ENCODE results near the gene CAPNS2. TPM values are rescaled to one million over a fixed set of nuclear protein-coding genes. Genes with fewer than 3 reads are reported as not detected.

Gene CAPNS2
- 0.55 TPM for total RNA-seq

DNA sequence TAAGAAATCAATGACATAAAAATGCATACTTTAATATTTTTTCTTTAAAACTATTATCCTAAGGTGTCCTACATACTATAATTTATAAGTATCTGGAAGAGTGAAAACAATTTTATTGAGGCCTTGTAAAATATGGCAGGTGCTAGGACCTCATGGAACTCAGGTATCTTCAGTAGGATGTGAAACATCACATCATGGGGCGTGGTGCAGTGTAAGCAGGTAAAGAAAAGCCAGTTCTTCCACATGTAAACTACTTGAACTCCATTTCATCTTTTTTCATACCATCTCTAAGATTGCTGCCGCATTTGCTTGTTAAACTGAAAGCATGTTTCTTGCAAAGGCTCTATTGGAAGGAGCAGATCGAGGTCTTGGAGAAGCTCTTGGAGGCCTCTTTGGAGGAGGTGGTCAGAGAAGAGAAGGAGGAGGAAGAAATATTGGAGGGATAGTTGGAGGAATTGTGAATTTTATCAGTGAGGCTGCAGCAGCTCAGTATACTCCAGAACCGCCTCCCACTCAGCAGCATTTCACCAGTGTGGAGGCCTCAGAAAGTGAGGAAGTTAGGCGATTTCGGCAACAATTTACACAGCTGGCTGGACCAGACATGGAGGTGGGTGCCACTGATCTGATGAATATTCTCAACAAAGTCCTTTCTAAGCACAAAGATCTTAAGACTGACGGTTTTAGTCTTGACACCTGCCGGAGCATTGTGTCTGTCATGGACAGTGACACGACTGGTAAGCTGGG is at the start of gene CAPNS2:
CAPNS2 (plus strand) TSS at position 253 of the 744 bp plus-strand sequence; CDS start at position 326, 73 bp downstream.
- no peak for DNase-seq (ENCODE audit: low spot score)

DNA sequence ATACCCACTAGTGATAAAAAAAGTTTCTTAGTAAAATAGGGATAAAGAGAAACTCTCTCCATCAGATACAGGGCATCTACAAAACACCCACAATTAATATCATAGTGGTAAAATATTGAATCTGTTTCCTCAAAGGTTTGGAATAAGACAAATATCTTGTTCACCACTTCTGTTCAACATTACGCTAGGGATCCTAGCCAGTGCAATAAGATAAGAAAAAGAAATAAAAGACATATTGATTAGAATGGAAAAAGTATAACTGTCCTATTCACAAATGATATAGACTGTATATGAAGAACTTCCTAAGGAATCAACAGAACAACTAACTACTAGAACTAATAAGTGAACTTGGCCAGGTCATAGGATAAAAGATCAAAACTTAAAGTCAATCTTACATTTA is 44.7 kb upstream of the CAPNS2 start:
- DNase-seq (ENCODE audit: low spot score): no peak

DNA sequence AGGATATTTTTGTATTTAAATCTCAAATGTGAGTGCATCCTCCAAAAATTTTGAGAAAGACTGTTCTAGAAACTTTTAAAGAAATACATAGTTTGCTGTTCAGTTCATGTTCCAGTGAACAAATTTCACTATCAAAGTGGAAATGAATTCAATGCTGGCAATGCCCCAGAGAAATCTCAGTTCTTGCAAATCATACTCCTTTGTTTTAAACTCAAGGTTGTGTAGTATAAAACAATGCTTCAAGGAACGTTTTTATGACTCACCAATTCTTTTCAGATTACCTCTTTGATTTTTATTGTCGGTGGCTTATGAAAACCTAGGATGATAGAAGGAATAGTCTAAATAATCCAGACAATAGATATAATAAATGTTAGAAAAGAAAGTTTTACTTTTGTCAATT is 40.0 kb upstream of the CAPNS2 start:
- DNase-seq (ENCODE audit: low spot score): no peak

DNA sequence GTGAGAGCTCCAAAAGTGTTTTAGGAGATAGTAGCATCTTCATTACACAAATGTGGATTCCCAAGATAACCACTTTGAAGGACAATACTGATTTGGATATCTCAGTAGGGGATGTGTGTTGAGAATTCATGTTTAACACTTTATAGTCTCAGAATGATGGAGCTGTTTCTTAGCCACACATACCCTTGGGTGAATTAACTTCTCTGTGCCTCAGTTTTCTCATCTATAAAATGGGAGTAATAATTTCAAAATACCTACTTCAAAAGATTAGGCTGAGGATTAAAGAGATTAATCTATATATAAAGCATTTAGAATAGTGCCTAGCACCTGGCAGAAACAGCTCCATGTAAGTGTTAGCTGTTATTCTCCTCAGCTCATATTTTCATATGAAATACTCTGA is 38.6 kb upstream of the CAPNS2 start:
- DNase-seq (ENCODE audit: low spot score): no peak

DNA sequence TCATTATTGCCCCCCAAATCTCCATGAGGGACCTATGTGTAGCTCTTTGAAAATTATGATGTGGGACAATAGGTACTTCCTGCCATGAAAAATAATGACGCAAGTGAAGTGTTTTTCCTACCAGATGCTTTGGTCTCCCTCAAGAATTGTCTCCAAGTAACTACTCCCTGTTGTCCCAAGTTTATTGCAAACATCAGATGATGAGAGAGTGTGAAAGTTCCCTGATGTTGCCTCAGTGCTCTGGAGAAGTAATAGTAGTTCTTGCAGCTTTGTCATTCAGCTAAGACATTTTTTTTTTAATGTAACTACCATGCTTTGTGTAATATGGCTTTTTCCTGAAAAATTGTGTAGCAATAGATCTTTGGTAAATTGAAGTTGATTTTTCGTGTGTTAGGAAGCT is 37.5 kb upstream of the CAPNS2 start:
- DNase-seq (ENCODE audit: low spot score): no peak

DNA sequence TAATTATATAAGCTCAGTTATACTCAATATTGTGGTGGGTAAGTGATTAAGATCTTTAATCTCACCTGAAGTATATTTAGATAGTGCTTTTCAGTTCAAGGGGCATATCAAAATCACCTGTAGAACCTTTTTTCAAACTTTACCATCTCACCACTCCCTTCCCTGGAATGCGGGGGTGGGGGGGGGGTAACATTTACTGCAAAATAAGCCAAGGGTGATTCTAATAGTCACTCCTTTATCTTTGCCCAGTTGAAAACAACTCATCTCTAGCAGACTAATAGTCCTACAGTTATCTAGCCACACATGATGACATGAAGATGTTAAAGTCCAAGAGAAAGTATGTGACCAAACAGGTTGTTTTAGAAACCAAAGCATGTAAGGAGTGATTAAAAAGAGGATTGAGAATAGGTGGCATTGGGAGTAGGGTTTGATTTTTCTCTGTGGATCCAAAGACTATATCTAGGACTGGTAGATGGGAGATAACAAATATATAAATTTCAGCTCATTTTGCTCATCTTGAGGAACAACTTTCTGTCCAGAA is 36.1 kb upstream of the CAPNS2 start:
- no peak for DNase-seq (ENCODE audit: low spot score)

DNA sequence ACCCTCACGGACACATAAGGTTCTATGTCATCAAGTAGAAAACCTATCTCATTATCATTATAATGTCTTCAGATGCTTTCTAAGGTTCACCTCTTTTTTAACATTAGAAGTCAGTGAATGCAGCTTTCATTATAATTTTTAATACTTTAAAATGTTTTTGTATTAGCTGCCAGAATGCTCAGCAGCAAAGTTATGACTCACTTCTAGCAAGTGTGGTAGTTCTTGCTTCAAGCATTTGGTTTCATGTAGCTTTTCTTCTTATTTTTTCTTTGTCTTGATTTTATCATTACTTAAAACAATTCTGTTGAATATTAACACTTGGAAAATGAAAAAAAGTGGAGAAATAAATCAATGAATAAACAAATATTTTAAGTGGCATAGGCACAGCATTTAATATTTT is 34.3 kb upstream of the CAPNS2 start:
- DNase-seq (ENCODE audit: low spot score): no peak

DNA sequence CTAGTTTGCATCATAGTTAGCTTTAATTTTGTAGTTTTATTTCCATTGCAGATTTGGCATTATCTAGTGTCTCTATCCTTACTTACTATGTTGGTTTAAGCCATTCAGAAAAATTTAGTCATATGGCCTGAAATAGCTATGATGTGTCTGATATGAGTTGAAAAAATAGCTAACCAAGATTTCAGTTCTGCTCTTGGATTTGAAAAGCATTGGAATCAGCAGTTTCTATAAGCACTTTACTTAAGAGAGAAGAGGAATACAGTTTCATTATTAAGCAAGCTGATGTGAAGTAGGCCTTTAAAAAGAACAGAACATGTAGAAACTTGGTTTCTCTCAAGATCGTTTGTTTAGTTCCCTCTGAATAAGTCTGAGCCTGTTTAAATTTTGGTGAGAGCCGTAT is 31.7 kb upstream of the CAPNS2 start:
- no peak for DNase-seq (ENCODE audit: low spot score)

DNA sequence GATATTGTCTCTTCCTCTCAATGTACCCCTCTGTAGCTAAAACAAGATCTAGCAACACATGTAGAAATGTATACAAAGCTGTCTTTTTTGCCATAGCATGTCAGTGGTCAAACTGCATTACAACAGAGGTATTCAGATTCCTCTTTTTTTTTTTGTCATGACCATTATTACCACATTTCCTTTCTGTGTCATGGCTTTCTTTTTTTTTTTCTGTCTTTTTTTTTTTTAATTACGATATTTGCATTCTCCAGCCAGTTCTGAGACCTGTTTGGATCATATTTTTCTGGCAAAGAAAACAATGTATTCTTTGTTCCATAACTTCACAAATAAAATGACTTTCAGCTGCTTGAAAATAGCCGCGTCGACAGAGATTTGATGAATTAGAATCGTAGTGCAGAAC is 27.4 kb upstream of the CAPNS2 start:
- DNase-seq (ENCODE audit: low spot score): no peak

DNA sequence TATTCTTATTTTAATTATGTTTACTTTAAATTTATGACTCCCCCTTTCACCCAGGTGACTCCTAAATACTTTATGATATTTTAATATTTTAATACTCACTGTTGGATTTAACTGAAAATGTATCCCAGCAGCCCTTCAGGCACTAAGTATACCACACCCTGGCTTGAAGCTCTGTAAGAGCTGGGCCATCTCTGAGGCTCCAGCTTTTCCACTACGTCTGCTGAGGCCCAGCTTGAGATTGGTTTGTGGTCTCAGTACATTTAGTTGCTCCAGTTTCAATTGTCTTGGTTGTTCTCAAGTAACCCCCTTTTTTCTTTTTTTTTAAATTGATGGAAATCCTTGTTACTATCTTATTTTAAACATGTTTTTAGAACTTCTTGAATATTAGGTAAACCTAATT is 27.0 kb upstream of the CAPNS2 start:
- DNase-seq (ENCODE audit: low spot score): no peak

DNA sequence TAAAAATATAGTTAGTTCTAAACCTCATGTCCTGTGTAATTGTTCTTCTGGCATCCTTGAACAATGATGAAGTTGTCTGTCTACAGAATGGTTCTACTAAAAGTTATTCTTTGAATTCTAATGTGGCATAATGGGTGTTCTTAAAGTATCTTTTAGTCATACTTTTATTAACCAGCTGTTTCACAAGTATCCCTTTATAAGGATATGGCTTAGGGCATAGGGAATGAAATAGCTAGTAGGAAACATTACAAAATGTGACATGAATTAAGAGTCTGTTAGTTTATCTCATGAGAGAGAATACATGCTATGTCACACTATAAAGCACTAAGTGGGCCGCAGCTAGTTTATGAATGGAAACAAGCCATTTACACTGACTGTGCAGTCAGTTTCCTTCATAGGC is 26.3 kb upstream of the CAPNS2 start:
- no peak for DNase-seq (ENCODE audit: low spot score)

DNA sequence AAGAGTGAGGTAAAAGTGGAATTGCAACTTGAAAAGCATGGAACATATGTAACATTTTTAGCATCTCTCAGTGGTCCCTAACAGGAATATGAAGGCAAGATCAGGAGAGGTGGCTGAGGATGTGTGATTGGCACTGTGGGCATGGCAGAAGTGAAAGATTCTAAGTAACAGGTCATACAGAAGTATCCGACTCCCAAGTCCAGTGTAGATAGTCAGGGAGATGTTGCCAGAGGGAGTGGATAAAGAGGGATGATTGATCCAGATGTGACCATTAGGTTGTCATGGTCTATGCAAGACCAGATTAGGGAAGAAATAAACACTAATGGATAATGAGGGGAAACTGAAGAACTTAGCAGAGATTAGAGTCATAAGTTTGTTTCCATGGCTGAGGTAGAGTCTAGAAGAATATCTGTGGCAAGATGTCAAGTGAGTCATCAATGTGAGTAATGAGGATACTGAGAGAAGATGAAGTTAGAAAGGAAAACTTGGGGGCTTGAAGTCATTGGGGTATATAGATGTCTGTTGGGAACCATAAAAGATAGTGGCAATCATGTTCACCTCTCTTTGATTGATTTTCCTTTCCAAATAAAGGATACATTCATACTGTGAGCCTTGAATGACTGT is 23.9 kb upstream of the CAPNS2 start:
- DNase-seq (ENCODE audit: low spot score): no peak

DNA sequence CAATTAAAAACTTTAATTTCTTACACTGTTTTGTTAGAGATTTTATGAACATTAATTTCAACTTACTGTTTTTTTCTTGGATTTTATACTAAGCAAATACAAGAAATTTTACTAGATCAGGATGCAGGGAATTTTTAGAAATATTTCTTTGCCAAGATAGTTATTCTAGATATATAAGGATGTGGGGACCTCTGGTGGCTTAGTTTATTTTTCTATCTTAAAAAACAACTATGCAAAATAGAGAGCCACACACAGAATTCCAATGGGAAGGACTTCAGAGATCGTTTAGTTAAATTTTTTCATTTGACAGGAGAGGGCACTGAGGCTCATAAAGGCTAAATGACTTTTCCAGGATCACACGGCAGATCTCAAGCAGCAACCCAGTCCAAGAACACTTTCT is 23.0 kb upstream of the CAPNS2 start:
- no peak for DNase-seq (ENCODE audit: low spot score)

DNA sequence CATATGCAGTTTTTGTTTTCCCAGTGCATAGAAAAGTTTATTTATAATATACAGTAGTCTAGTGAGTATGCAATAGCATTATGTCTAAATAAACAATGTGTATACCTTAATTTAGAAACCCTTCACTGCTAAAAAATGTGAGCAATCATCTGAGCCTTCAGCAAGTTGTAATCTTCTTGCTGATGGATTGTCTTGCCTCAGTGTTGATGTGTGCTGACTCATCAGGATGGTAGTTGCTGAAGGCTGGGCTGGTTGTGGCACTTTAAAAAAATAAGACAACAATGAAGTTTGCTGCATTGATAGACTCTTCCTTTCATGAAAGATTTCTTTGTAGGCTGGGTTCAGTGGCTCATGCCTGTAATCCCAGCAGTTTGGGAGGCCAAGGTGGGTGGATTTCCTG is 13.9 kb upstream of the CAPNS2 start:
- DNase-seq (ENCODE audit: low spot score): no peak

DNA sequence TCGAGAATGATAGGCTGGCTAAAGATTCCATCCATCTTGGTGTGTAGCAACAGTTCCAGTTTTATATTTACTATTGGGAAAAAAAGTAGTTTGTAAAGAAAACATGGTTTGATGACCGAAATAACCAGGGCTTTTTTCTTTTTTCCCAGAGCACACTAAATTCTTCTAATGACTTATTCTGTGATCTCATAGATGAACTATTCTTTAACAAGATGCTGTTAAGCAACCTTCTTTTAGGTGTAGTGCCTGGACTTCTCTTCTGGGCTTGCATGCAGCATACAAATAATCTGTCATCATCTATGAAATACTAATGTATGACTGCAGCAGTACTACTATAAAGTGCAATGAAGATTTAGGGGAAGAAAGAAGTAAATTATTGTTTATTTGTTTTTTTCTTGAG is 11.0 kb upstream of the CAPNS2 start:
- no peak for DNase-seq (ENCODE audit: low spot score)

DNA sequence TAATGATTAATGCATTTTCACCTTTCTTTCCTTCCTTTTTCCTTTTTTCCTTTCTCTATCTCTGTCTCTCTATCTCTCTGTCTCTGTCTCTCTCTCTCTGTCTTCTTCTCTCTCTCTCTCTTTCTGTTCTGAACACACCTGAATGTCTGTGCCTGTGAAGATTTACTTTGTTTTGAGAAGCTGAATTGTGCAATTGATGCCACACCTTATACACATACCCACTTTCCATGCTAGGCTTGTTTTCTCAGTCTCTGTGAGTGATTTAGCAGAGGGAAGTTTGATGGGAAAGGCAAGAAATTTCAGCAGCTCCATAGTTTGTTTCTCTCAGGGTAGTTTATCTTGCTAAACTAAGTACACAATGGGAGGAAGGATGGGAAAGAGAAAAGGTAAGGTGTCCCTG is 9.3 kb upstream of the CAPNS2 start:
- no peak for DNase-seq (ENCODE audit: low spot score)

DNA sequence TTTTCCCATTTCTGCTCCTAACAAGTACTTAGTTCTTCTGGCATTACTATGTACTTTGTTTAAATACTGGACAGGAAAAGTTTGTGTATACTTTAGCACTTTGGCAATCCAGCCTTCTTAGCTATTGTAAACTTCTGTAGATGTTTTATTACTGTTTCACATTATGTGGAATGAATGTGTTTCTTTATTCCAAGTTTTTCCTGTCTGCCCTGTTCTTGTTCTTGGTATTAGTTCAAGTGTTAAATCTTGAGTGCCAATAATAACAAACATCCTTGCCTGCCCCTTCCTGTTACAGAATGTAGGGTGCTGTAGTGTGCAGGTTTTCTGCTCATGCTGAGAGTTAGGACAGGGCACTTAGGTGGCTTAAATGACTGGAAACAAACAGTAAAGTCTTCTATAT is 7.3 kb upstream of the CAPNS2 start:
- DNase-seq (ENCODE audit: low spot score): no peak

DNA sequence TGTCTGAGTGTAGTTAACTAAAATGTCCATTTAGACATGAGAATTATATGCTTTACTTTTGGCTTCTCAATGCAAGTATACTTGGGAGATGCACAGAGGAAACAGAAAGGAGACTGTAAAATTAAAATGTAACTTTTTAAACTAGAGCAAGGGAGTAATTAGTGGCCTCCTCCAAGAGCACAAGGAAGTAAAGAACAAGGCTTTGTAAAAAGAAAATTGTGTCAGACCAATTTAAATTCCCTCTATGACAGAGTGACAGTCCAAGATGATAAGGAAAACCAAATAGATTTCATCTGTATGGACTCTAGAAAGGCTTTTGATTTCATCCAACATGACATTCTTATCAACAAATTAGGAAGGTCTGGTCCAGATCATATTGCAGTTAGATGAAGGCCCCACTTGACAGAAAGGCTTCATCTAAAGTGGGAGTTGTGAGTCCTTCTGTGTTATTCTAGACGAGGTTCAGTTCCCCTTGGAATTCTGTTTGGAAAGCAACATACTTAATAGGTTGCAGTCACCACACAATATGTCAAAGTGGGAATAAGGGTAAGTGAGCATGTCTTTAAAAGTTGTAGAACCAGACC is 6.5 kb upstream of the CAPNS2 start:
- no peak for DNase-seq (ENCODE audit: low spot score)

DNA sequence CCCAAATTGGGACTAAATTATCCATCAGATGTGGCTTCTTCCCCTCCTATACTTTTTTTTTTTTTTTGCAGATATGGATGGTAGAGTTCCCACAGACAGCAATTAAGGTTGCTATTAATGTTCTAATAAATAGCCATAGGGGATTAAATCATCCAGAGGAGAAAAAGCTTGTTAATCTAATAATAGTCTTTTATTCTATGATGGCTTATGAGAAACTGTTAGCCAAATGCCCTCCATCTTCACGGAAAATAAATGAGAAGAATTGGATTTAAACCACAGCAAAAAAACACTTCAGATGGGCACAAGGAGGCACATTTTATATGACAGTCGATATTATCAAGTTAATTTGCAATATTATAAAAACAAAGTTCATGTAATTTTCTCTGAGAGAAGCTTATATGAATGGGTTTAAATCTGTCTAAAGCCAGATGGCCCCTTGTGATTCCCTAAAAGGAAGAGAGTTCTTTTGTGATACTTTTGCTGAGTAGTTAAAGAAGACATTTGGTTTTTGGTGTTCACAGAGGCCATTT is 5.1 kb upstream of the CAPNS2 start:
- no peak for DNase-seq (ENCODE audit: low spot score)

DNA sequence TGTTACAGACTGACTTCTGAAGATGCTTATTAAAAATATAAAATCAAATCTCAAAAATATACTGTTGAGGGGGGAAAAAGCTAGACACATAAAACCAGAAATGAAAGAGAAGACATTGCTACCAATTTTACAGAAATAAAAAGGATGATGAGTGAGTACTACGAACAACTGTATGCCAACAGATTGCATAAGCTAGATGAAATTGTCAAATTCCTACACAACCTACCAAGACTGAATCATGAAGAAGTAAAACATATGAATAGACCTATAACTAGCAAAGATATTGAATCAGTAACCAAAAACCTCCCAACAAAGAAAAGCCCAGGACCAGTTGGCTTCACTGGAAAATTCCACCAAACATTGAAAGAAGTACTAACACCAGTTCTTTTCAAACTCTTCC is 3.5 kb upstream of the CAPNS2 start:
- DNase-seq (ENCODE audit: low spot score): no peak

DNA sequence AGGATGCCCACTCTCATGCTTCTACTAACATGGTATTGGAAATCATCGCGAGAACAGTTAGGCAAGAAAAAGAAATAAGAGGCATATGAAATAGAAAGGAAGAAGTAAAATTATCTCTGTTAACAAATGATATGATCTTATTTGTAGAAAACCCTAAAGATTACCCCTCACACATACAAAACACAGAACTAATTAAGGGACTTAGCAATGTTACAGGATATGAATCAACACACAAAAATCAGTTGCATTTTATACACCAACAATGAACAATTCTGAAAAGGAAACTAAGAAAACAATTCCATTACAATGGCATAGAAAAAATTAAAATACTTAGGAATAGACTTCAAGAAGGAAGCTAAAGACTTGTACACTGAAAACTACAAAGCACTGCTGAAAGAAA is 2.7 kb upstream of the CAPNS2 start:
- DNase-seq (ENCODE audit: low spot score): no peak

DNA sequence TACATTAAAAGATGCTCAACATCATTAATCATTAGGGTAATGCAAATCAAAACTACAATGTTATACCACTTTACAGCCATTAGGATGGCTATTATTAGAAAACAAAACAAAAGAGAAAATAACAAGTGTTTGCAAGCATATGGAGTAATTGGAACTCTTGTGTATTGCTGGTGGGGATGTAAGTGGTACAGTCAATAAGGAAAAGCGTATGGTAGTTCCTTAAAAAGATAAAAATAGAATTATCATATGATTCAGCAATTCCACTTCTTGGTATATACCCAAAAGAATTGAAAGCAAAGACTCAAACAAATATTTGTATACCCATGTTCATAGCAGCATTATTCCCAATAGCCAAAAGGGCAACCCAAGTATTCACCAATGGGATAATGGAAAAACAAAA is 1.4 kb upstream of the CAPNS2 start:
- no peak for DNase-seq (ENCODE audit: low spot score)

DNA sequence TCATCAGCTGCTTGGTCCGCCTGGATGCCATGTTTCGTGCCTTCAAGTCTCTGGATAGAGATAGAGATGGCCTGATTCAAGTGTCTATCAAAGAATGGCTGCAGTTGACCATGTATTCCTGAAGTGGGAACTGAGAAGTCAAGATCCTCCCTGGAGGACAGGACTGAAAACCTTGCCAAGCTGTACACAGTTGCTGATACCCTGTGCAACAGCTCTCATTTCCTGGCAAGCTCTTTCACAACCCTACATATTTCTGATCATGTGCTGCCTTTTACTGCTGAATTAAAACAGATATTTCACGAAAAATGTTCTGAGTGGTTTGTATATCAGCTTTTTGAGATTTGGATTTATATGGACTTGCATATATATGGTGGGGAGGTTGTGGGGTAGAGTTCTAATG is 898 bp downstream of the CAPNS2 start:
- DNase-seq (ENCODE audit: low spot score): no peak
